HG03095 (cell line): ENCODE measurements around the gene INSIG2.

Experiments used
- ATAC-seq: cut with Tn5 transposase; IDR thresholded peaks from one replicate; pipeline ENCODE4 v1.9.1; 2021; ENCODE audit warnings: moderate library complexity; ENCODE audit not compliant: unreplicated experiment

INSIG2 gene

GRCh38 chr2:118088051-118089024 is at the start of gene INSIG2:
Gene INSIG2, plus strand, starts transcription at chr2:118088471. Its CDS starts 8,086 bp downstream, at chr2:118096557.
- peak; percentile 94 for ATAC-seq

DNA sequence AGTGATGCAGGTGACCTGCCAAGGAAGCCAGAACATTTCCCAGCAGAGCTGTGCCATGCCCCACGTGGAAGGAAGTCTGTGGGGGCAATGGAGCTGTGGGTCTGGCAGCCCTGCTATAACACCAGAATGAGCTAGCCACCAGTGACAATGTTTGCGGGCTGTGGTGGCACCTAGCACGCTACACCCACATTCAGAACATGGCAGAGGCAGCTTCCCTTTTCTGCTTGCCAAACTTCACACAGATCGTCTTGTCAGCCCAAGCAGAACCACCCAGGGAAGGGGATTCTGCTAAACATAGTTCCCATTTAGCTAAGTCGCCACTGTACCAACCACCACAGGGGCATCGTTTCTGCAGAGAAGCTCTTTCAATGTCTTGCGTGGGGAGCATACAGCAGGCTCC is 47.4 kb upstream of the INSIG2 start:
- no peak for ATAC-seq

DNA sequence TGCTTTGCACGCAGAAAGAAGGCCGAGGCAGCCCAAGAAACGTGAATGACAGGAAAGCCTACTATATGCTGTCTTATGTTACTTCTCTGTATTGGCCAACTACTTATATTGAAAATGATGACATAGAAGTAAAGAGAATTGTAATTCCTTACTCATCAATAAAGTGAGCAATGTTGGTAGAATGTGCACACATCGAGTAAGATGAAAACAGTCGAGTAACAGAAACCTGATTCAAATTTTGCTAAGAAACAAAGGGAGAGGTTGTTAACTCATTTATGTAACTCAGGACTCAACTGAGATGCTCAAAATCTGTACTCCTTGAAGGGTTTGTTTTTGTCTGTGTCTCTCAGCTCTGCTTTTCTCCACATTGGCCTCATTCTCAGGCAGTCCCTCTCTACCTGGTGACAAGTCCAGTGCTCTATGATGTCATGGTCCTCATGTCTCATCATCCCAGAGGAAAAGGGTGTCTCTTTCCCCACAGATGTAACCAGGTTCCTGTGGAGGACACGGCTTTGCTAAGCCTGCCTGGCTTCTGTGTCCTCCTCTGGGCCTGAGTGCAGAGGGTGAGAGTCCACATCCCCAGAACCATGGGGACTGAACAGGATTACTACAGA is 44.1 kb upstream of the INSIG2 start:
- no peak for ATAC-seq

- no peak for ATAC-seq
These were observed 43.4 kb upstream of the INSIG2 start for GRCh38 chr2:118044854-118045253.

DNA sequence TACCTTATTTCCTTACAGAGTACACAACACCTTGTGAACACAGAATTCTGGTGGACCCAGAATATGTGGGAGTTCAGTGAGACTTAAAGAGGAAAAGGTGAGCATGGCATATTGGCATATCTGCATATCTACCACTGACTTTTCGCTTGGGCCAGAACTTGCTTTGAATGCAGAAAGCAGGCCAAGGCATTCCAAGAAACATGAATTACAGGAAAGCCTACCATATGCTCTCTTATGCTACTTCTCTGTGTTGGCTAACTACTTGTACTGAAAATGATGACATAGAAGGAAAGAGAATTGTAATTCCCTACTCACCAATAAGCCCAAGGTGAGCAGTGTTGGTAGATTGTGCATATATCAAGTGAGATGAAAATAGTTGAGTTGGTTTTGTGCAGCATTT is 43.0 kb upstream of the INSIG2 start:
- ATAC-seq, result no peak

DNA sequence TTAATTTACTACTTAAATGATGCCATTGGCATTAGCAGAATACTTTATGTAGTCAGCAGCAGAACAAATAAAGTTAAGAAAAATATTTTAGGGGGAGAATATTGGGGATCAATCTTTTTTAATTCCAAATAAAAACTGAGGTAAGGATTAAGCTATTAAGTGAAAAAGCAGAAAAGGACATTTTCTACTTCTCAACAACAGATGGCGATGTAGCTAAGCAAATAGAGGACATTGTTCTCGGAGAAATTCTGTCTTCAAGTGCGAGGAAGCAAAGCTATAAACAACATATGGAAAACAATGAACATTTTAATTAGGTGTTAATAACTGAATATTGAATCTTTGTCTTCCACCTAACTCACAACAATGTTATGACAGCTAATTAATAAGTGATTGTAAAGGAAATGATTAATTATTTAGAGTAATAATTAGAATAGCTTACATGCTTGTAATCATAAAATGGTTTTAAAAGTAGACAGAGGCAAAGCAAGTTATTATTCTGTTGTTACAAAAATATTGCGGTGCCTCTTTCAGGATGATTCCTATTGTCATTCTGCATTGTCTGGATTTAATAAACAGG is 41.5 kb upstream of the INSIG2 start:
- no peak for ATAC-seq

GRCh38 chr2:118047380-118047826 is 40.9 kb upstream of the INSIG2 start:
- ATAC-seq, result no peak

DNA sequence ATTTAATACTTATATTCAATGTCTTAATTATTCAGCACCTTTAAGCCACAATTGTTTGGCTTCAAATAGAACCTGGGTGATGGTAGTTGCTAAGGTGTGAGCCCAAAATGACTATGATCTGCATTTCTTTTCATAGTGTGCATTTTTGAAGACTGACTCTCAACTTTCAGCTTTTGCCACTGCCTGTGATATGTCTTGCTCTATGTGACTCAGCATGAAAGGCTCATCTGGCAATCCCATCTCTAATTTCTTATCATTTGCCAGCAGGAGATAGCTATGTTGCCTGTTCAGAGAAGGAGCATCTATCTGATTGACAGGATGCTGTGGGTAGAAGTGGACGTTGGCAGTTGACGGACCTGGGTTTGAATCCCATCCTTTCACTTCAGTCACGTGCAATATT is 39.9 kb upstream of the INSIG2 start:
- no peak for ATAC-seq

- ATAC-seq, result peak; percentile 30
These were observed 39.0 kb upstream of the INSIG2 start for GRCh38 chr2:118049140-118049815.

GRCh38 chr2:118049816-118050140 is 38.5 kb upstream of the INSIG2 start:
- ATAC-seq, result peak; percentile 60

GRCh38 chr2:118050386-118050785 is 37.9 kb upstream of the INSIG2 start:
- no peak for ATAC-seq

- no peak for ATAC-seq
These were observed 37.3 kb upstream of the INSIG2 start for GRCh38 chr2:118050974-118051373.

DNA sequence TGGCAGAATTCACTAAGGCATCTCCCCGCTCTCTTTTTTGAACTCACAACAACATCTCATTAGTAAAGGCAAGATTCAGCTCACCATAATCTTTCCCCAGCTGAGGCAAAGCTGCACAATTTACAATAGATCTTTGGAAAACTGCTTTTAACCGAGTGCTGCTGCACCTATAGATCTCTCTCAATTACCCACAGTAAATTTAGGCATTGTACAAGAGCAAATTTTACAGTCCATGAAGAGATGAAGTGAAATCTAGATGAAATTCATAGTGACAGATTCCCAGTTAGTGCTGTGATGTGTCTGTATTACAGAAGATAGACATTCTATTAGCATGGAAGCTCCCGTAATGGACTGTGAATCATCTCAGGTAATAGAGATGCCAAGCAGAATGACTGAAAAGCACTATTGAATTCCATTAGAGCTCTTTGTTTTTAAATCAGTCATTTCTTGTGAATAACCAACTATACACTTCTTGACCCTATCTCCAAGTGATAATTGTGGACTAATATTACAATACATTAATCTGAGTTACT is 36.4 kb upstream of the INSIG2 start:
- ATAC-seq, result no peak

DNA sequence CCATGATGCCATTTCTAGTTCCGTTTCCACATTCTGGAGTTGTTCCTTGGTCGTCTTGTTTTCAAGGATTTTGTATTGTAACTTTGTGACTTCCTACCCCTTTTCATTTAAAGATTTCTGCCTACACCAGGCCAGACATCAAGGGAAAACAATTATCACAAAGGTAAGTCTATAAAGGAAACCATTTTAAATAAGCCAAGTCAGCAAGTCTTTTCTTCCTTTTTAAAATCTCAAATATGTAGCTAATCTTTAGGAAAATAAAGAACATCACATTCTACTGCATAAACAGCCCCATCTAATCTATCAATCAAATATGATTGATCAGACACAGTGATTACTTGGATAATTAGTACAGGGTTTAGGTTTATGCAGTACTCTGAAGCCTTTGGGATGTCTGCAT is 35.8 kb upstream of the INSIG2 start:
- no peak for ATAC-seq

DNA sequence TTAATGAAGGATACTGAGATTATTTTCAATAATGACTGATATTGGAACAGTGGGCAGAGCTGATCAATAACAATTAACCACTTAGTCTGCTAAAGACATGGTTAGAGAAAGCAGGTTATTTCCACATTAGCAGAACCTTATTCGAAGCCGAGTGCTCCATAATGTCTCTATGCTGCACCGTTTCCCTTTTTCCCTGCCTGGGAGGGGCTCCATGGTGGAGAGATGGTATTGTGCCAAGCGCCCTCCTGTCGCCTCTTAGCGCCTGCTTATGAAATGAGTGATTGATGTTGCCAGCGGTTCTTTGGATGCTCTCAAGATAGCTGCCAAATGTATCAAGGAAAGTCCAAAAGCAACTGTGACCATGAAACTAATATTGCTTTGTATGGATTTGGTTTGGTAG is 34.6 kb upstream of the INSIG2 start:
- no peak for ATAC-seq

DNA sequence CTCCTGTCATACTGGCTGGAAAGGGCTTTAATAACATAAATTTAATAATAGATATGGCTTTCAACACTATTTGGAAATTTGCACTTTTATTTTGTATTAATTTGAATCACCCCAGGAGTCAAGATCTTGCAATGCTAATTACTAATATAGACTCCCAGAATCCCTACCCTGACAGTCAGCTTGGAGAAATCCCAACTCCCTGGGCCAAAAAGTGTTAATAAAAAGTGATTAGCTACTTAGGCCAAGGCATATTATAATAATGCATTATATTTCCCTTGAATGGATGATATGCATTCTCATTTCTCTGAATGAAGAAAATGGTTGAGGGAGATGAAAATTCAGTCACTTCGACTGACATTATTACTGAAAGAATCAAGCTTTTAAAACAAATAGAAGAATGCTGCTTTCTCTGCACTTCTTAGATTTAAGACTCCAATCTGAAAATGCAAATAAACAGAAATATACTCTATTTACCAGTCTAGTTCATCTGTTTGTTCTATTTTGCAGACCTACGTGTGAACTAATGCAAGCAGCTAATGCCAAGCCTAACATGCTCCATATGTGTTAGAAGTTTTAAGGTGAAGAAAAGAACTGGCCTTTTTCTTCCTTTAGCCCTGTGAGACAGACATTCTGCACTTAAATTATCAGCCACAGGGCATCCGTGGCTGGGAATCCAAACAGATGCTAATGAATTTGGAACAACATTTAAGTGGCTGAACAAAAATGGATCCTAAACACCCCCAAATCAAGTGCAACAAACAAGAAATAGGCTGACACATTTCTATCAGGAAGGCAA is 33.9 kb upstream of the INSIG2 start:
- no peak for ATAC-seq

- ATAC-seq, result peak; percentile 86
These were observed 32.6 kb upstream of the INSIG2 start for GRCh38 chr2:118055512-118056164.

GRCh38 chr2:118056165-118056534 is 32.1 kb upstream of the INSIG2 start:
- ATAC-seq, result peak; percentile 86

DNA sequence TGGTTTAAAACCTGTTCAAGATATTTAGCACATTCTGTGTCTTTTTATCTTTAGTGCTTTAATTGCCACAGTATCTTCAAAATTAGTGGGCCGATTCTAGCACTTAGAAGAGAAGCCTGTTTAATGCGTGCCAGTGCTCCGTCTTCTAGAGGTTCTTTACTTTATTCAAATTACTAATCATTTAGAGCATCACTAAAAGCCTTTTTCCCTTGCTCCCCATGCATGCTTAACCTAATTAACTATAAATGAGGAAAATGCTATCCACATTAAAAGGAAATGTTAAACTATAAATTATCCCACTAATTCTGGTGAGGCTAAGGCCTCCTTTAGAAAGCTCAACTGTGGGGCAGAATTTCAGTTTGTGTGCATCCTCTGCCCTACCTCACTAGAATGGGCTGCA is 31.5 kb upstream of the INSIG2 start:
- ATAC-seq, result no peak

- ATAC-seq, result no peak
These were observed 29.3 kb upstream of the INSIG2 start for GRCh38 chr2:118058951-118059350.
